Stimulated activated CD8-positive, alpha-beta memory T cell treated with anti-CD3 and anti-CD28 coated beads, Interleukin-4, amount 100 ng/mL, for 4 hours (primary cell): ENCODE measurements around the gene ETV5.
"Not testable (repeated sequence)": the region's sequence is repeated elsewhere in the genome, so short reads cannot be mapped to it uniquely, and the experiment has no call there.

Source experiments
- DNase-seq, 2 donors: peaks; one replicate each; pipeline ENCODE4 v3.0.0-alpha.2; 2020; ENCODE audit warnings: low read depth in 2 of 2, low spot score in 1 of 2

ETV5 gene

DNA sequence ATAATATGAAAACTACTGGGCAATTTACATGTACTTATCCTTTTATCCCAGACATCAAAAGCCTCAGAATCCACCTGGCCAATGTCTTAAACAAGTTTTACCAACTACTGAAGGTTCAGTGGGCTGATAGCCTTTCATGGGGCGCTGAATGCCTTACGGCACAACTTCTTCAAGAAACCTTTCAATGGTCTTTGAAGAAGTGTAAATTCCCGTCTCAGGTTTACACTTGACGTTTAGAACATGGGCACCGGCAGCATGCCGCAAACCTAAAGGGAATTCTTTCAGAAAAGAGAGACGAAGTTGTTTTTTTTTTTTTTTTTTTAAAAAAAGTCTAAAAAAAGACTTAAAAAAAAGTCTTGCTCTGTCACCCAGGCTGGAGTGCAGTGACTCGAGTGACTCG lies 39.7 kb downstream of the ETV5 start:
- DNase-seq = no peak

DNA sequence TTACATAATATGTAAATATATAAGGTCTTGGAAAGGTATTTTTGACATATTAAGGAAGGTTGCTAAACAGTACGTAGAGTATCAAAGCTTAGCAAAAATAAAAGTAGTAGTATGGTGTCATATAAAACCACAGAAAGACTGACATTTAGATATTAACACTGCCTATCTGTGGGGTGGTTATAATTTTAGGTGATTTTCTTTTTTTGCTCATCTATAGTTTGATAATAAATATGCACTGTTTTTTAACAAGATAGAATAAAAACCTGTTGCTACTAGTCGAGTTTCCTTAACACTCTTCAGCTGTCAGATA lies 40.7 kb downstream of the ETV5 start:
- DNase-seq = no peak

DNA sequence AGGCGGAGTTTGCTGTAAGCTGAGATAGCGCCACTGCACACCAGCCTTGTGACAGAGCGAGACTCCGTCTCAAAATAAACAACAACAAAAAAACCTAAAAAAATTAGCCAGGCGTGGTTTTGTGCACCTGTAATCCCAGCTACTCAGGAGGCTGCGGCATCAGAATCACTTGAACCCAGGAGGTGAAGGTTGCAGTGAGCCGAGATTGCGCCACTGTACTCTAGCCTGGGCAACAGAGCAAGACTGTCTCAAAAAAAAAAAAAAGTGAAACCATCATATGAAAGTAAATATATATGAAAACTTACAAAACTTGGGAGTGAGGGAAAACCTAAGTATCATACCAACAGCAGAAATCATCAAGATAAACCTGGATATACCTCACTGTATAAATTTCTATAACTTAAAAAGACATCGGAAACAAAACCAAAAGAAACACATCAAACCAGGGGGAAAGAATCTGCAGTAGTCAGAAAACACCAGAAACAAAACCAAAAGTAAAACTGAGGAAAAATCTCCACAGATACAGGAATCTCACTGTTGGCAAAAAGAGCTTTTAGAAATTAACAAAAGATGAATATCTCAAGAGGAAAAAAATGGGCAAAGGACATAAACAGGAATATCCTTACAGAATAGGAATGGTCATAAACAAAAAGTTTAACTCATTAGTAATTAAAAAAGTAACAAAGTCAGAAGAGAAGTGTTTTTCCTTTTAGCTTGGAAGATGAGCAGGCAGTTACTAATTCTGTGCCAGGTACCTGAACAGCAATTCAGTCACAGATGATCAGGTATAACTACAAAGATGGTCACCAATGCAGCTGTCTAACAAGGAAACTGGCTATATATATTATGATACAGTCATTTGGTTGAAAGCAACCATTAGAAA lies 41.3 kb downstream of the ETV5 start:
- no peak for DNase-seq

DNA sequence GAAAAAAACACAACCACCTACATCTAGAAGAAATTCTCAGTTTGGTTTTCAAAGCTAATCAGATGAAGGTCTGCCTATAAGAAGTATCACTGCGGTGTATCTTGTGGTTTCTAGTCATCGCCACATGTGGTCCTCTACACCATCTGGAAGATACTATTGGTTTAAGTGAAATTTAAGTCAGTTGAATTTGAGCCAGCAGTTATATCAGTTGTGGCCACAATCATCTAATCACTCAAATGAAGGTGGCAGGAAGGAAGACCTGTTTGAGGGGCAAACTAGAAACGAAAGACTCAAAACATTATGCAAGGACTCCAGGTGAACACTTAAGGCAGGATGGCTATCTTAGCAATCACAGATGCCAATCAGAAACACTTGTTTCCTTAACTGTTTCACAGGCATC lies 48.7 kb downstream of the ETV5 start:
- DNase-seq = no peak

- DNase-seq = no peak
Observed at GRCh38 chr3:186059192-186059591, 49.7 kb downstream of the ETV5 start.

DNA sequence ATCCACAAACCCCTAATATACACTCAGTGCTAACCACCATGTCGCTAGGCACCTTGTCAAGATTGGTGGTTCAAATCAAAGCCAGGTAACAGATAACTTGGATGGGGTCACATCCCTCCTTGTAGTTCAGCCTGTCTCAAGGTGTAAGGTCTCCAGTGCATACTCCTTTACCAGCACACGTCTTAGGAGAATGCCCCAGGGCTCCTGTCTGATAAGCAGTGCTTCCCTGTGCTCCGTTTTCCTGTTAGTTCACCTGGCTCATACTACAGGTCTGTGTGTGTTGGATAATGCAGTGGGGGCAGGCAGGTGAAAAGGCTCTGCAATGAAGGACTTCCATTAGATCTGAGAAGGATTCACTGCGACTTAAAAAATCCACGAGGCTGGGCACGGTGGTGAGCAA lies 50.7 kb downstream of the ETV5 start:
- no peak for DNase-seq

DNA sequence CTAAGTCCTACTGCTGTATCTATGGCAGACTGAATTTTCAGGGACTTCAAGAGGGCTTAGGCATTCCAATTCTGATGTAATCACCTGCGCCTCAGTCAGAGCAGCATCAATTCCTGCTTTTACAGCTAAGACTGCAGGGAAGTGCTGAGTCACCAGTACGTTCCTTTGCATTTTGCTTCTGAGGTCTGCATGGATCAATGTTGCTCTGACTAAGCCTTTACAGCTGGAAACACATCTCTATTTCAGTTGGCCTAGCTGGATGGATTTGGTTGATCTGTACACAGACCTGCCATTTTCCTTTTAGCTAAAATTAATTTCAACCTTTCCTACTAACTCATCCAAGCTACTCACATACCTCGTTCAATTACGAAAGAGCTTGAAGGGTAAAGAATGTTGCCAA lies 51.3 kb downstream of the ETV5 start:
- no peak for DNase-seq

GRCh38 chr3:186054792-186055352 lies 54.0 kb downstream of the ETV5 start:
- no peak for DNase-seq

GRCh38 chr3:186053954-186054791 lies 54.7 kb downstream of the ETV5 start:
- DNase-seq = no peak

DNA sequence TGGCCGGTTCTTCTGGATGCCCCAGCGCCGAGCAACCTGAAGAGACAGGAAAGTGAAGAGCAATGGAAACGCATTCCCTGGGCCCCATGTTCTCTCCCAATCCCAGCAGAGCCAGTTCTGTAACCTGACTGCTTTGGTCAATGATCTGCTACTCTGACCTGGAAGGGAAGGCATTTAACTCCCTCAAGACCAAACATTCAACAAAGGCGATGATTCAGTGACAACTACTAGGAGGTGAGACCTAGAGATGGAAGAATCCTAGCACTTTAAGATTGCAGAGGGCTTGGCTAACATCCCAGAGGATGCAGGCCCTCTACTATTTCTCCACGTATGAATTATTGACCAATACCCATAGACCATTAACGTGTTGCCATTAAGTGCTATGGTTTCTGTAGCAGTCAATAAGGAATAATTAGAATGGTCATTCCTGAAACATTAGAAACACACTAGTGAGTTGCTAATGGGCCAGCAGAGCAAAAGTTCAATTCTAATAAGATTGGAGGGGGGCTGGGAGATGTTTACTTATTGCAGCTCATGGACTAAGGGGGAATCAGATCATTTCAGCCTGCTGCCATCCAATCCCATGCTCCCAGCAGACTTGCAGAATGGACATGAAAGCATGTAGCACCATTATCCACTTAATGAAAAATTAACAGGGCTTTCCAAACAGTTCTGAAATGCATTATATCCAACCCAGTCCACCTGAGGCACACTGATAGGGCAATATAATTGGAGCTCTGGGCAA lies 56.6 kb downstream of the ETV5 start:
- no peak for DNase-seq

GRCh38 chr3:186049001-186049400 lies 59.9 kb downstream of the ETV5 start:
- DNase-seq = no peak

GRCh38 chr3:186048119-186048518 lies 60.8 kb downstream of the ETV5 start:
- DNase-seq = no peak

GRCh38 chr3:186046838-186047237 lies 62.1 kb downstream of the ETV5 start:
- DNase-seq = no peak

DNA sequence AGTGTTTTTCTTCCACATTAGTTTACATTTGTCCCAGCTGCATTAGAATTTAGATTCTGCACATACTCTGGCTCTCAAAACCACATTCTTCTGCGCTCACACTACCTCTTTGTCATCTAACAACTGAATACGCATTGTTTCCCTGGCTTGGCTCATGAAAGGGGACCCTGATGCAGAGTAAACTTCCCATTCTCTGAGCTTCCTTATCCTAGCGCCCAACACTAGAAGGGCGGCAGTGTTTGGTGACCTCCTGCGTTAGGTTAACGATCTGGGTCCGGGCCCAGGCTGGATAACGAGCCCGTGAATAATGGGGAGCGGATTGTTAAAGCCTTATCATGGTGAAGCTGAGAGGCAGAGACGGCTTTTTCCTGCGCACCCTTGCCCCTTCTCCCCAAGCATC lies 63.9 kb downstream of the ETV5 start:
- DNase-seq = no peak

DNA sequence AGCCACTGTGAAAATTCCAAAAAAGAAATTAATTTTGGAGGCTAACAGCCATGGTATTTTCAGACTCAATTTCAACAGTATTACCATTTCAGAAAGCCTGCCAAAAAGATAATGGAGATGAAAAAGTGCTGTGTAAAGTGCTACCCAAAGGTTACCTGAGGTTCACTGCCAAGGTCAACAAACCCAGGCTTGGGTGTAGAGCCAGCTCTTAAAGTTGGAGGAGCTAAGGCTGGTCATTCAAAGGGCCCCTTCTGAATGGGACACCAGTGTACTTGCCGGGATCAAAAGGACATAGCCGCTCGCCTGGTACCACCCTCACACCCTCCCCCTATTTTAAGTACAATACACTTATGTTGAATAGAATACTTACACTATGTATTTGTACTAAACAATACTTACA lies 64.5 kb downstream of the ETV5 start:
- no peak for DNase-seq

DNA sequence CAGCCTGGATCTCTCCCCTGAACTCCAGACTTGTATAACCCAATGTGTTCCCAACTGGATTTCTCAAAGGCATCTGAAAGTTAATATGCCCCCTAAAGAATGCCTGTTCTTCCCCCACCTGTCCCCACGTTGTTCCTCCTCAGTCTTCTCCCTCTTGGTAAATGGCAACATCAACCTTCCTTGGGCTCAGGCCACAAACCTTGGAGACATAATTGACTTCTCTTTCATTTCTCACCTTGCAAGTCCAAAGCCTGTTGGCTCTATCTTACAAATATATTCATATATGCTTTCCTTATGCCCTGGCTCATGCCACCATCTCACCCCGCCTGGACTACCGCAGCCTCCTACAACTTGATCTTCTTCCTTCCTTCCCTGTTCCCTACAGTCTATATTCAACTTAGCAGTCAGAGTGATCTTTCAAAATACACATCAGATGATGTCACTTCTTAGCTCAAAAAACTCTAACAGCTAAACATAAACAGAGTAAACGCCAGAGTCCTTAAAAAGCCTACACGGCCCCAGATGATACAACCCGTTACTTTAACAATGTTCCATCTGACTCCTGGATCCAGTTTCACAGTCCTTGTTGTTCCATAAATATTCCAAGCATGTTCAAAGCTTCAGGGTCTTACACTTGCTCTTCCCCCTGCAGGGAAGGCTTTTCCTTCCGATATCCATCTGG lies 66.2 kb downstream of the ETV5 start:
- DNase-seq = no peak

- DNase-seq = no peak
Observed at GRCh38 chr3:186042036-186042435, 66.9 kb downstream of the ETV5 start.

GRCh38 chr3:186038360-186038759 lies 70.5 kb downstream of the ETV5 start:
- no peak for DNase-seq

DNA sequence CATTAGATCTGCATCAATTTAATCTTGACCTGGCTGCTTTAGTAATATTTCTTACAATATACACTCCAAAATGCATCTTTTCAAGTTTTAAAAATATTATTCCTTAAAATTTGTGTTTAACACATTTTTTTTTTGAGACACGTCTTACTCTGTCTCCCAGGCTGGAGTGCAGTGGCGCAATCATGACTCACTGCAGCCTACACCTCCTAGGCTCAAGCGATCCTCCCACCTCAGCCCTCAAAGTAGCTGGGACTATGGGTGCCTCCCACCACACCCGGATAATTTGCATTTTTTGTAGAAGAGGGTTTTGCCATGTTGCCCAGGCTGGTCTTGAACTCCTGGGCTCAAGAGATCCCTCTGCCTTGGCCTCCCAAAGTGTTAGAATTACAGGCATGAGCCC lies 73.6 kb downstream of the ETV5 start:
- DNase-seq = no peak

- DNase-seq = no peak
Observed at GRCh38 chr3:186032321-186032720, 76.6 kb downstream of the ETV5 start.

- DNase-seq = not testable (repeated sequence)
Observed at GRCh38 chr3:186025993-186026392, 82.9 kb downstream of the ETV5 start.
